ENCODE data around the gene XRCC3.
"Not testable (repeated sequence)": the region's sequence is repeated elsewhere in the genome, so short reads cannot be mapped to it uniquely, and the experiment has no call there.

XRCC3 gene

GRCh38 chr14:103656756-103657133 is 58.5 kb downstream of the XRCC3 start:
- no peak for DNase-seq

GRCh38 chr14:103656031-103656755 is 59.1 kb downstream of the XRCC3 start:
- no peak for DNase-seq

GRCh38 chr14:103654619-103655018 is 60.6 kb downstream of the XRCC3 start:
- DNase-seq = no peak

- DNase-seq = no peak
Observed at GRCh38 chr14:103653805-103654204, 61.4 kb downstream of the XRCC3 start.

- not testable (repeated sequence) for DNase-seq
Observed at GRCh38 chr14:103653336-103653735, 61.9 kb downstream of the XRCC3 start.

- DNase-seq = no peak
Observed at GRCh38 chr14:103652806-103653205, 62.4 kb downstream of the XRCC3 start.

- DNase-seq = no peak
Observed at GRCh38 chr14:103651585-103651984, 63.7 kb downstream of the XRCC3 start.

GRCh38 chr14:103650213-103650612 is 65.0 kb downstream of the XRCC3 start:
- DNase-seq = no peak

- no peak for DNase-seq
Observed at GRCh38 chr14:103649001-103649400, 66.2 kb downstream of the XRCC3 start.
